ENCODE results near the gene NOS3.
A peak's percentile ranks its signal among the peaks of the same experiment; 100 is the strongest.
"Not testable (repeated sequence)": the region's sequence is repeated elsewhere in the genome, so short reads cannot be mapped to it uniquely, and the experiment has no call there.

The NOS3 gene

GRCh38 chr7:151024435-151025056 is 33.7 kb downstream of the NOS3 start, which contains the start of gene ATG9B:
Gene ATG9B (minus strand): TSS chr7:151024494. CDS start chr7:151024423, 71 bp downstream.
- TF ChIP-seq POLR2A (IDR thresholded peaks at IDR 0.05; ENCODE audit: low read depth, low read length): no peak
- DNase-seq (ENCODE audit: insufficient read length, low spot score) (no peak), FAIRE-seq (no peak)

- no peak for FAIRE-seq
- DNase-seq (ENCODE audit: insufficient read length, low spot score): no peak
- no peak for TF ChIP-seq POLR2A (IDR thresholded peaks at IDR 0.05; ENCODE audit: low read depth, low read length)
Observed at GRCh38 chr7:151025924-151026671, 35.3 kb downstream of the NOS3 start.

- FAIRE-seq; DNase-seq (ENCODE audit: insufficient read length, low spot score): not testable (repeated sequence)
Observed at GRCh38 chr7:151026771-151027727, 36.2 kb downstream of the NOS3 start.

- not testable (repeated sequence) for FAIRE-seq; DNase-seq (ENCODE audit: insufficient read length, low spot score)
Observed at GRCh38 chr7:151027728-151028130, 36.9 kb downstream of the NOS3 start.

- DNase-seq (ENCODE audit: insufficient read length, low spot score) (peak; percentile 99), FAIRE-seq (peak; percentile 66)
- TF ChIP-seq POLR2A (IDR thresholded peaks at IDR 0.05; ENCODE audit: low read depth, low read length): peak; percentile 70; the same call in 1 of the 2 replicates
Observed at GRCh38 chr7:151028131-151028947, 37.5 kb downstream of the NOS3 start, which contains the start of gene ABCB8. Gene ABCB8 (plus strand): TSS chr7:151028450. CDS start chr7:151028516, 66 bp downstream.

- no peak for TF ChIP-seq POLR2A (IDR thresholded peaks at IDR 0.05; ENCODE audit: low read depth, low read length)
- DNase-seq (ENCODE audit: insufficient read length, low spot score): no peak
- FAIRE-seq: no peak
Observed at GRCh38 chr7:151028948-151029501, 38.2 kb downstream of the NOS3 start.

GRCh38 chr7:151031011-151031410 is 40.2 kb downstream of the NOS3 start:
- FAIRE-seq (no peak), DNase-seq (ENCODE audit: insufficient read length, low spot score) (no peak)
- no peak for TF ChIP-seq POLR2A (IDR thresholded peaks at IDR 0.05; ENCODE audit: low read depth, low read length)

GRCh38 chr7:151032936-151033863 is 42.4 kb downstream of the NOS3 start:
- FAIRE-seq: no peak
- DNase-seq (ENCODE audit: insufficient read length, low spot score): no peak
- no peak for TF ChIP-seq POLR2A (IDR thresholded peaks at IDR 0.05; ENCODE audit: low read depth, low read length)

- no peak for DNase-seq (ENCODE audit: insufficient read length, low spot score)
Observed at GRCh38 chr7:151033864-151034249, 43.0 kb downstream of the NOS3 start.

GRCh38 chr7:151034312-151035025 is 43.7 kb downstream of the NOS3 start:
- FAIRE-seq (no peak), DNase-seq (ENCODE audit: insufficient read length, low spot score) (no peak)
- no peak for TF ChIP-seq POLR2A (IDR thresholded peaks at IDR 0.05; ENCODE audit: low read depth, low read length)

More at GRCh38 chr7:151033864-151034249, 43.0 kb downstream of the NOS3 start:
- TF ChIP-seq POLR2A (IDR thresholded peaks at IDR 0.05; ENCODE audit: low read depth, low read length): no peak
- FAIRE-seq: no peak

GRCh38 chr7:151035026-151035717 is 44.4 kb downstream of the NOS3 start:
- DNase-seq (ENCODE audit: insufficient read length, low spot score): no peak
- FAIRE-seq: no peak
- TF ChIP-seq POLR2A (IDR thresholded peaks at IDR 0.05; ENCODE audit: low read depth, low read length): no peak

All from H54 (cell line).